ENCODE results near the gene RAB7A. TPM values are rescaled to one million over a fixed set of nuclear protein-coding genes. Genes with fewer than 3 reads are reported as not detected.

The RAB7A gene
- total RNA-seq, 2 experiments from 2014 or later: 222 to 228 TPM

DNA sequence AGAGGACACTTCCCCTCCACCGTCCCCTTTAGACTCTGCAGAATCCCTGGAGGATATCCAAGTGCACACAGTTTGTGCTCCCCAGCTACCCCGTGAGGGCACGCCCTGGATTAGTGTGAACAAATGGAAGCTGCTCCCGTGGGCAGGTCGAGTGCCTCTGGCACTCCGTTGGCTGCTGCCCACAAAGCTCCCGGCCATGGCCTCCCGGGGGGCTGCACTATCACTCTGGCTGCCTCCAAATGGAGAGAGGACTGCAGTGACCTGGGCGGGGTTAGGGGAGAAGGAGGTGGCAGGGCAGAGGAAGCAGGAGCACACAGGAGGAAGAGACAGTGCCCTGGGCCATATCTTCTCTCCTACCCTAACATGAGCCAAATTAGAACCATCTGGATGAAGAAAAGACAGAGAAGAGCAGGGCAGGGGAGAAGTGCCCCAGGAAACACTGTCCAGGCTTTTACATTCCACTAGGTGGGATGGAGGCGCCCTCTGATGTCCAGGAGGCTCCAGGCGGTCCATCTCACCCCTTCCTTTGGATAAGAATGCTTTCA is 124.0 kb downstream of the RAB7A start:
- H3K4me3 Mint-ChIP-seq: no peak overlapping the region
- H3K9me3 Mint-ChIP-seq: peaks cover 12% of the 10 kb centered on the region
- intact Hi-C loops (cut with micrococcal nuclease): no loop called here
- no peak overlapping the region for H3K27ac Mint-ChIP-seq
- peaks cover 7% of the 10 kb centered on the region for H3K36me3 Mint-ChIP-seq (ENCODE audit: low read depth)
- DNase-seq: peak; percentile 35
- H3K4me1 Mint-ChIP-seq (ENCODE audit: low read depth): peaks cover 17% of the 10 kb centered on the region
- CTCF ChIA-PET: interaction anchor here (1.0 kb wide), 1 partner anchor 18 kb away, joined by 3 read pairs; no protein-coding TSS in a partner anchor
- H3K27me3 Mint-ChIP-seq (ENCODE audit: low read depth): no peaks in the 10 kb centered on the region

DNA sequence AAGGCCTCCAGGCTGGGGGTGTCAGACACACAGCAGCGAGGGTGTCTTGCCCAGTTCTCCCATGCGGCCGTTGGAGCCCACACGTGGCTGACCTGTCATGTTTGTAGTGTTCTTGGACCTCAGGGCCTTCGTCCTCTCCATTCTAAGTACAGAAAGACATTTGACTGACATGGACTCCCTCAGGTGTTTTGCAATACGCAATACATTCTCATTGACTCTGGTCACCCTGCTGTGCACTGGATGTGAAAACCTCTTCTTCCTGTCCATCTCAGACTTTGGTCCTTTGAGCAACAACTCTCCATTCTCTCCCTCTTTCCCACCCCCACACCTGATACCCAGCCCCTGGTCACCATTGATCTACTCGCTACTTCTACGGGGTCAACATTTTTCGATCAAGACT is 124.6 kb downstream of the RAB7A start:
- intact Hi-C loops (cut with micrococcal nuclease): no loop called here
- H3K27me3 Mint-ChIP-seq (ENCODE audit: low read depth): no peaks in the 10 kb centered on the region
- H3K36me3 Mint-ChIP-seq (ENCODE audit: low read depth): peaks cover 7% of the 10 kb centered on the region
- CTCF ChIA-PET: interaction anchor here (1.0 kb wide), 1 partner anchor 17 kb away, joined by 3 read pairs; no protein-coding TSS in a partner anchor
- DNase-seq: no peak
- peaks cover 16% of the 10 kb centered on the region for H3K9me3 Mint-ChIP-seq
- peaks cover 12% of the 10 kb centered on the region for H3K4me1 Mint-ChIP-seq (ENCODE audit: low read depth)
- H3K4me3 Mint-ChIP-seq: no peak overlapping the region
- H3K27ac Mint-ChIP-seq: no peak overlapping the region

DNA sequence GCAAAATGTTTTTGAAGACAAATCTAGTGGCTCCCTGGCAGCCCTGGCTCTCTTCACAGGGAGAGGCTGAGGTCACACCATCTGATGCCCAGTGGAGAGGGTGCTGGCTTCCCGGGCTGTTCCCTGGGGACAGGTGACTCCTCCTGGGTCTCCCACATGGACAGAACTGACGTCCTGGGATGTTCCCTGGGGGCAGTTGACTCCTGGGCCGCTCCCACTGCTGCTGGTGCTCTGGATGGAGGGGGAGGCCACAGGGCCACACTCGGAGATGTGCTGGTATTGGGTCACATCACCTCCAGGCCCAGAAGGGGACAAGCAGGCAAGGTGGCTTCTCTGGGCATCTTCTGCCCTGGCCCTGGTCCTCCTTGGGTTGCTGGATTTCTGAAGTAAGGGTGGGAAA is 125.6 kb downstream of the RAB7A start:
- Mint-ChIP-seq H3K4me3 (no peak overlapping the region), H3K36me3 (ENCODE audit: low read depth) (peaks cover 9% of the 10 kb centered on the region), H3K27me3 (ENCODE audit: low read depth) (no peaks in the 10 kb centered on the region), H3K27ac (no peak overlapping the region), H3K9me3 (peaks cover 16% of the 10 kb centered on the region), H3K4me1 (ENCODE audit: low read depth) (peaks cover 5% of the 10 kb centered on the region)
- CTCF ChIA-PET: interaction anchor here (1.3 kb wide), 1 partner anchor 83 kb away, joined by 5 read pairs; no protein-coding TSS in a partner anchor
- DNase-seq: no peak
- intact Hi-C loops (cut with micrococcal nuclease): no loop called here

DNA sequence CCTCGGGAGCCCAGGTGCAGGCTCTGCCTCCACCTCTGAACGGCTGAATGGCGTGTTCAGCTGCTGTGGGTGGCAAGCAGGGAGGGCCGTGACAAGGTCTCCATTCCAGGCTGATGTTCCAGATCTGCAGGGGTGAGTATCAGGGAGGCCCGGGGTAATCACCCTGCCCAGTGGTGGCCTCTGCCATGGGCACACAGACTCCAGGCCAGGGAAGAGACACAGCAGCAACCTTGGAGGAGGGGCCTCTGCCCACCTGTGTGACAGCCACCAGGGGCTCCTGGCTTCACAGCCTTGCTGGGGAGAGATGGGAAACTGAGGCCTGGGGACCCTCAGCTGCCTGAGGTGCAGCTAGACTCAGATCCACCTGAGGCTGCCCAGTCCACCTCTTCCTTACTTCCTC is 127.8 kb downstream of the RAB7A start:
- Mint-ChIP-seq H3K4me1 (ENCODE audit: low read depth) (no peaks in the 10 kb centered on the region), H3K36me3 (ENCODE audit: low read depth) (peaks cover 10% of the 10 kb centered on the region), H3K9me3 (peaks cover 30% of the 10 kb centered on the region), H3K4me3 (no peak overlapping the region), H3K27me3 (ENCODE audit: low read depth) (no peaks in the 10 kb centered on the region), H3K27ac (no peak overlapping the region)
- CTCF ChIA-PET: no interaction called here
- DNase-seq: no peak
- intact Hi-C loops (cut with micrococcal nuclease): no loop called here

DNA sequence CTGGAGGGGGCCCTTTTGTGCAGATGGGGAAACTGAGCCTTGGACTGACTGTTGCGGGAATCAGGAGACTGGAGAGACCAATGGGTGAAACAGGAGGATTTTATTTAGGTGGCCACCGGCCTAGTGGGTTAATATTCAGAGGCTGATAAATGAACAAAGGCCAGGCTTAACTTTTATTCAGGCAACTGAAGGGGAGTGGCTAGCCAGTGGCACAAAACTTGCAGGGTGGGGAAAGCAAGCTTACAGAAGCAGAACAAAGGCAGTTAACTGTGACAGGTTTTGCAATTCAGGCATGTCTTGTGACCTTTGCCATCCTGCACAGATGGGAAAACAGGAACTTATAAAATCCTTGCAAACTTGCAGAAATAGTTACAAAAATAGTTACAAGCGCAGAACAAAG is 128.5 kb downstream of the RAB7A start:
- peaks cover 36% of the 10 kb centered on the region for H3K9me3 Mint-ChIP-seq
- H3K4me3 Mint-ChIP-seq: no peak overlapping the region
- no peaks in the 10 kb centered on the region for H3K4me1 Mint-ChIP-seq (ENCODE audit: low read depth)
- no peak overlapping the region for H3K27ac Mint-ChIP-seq
- CTCF ChIA-PET: no interaction called here
- DNase-seq: no peak
- intact Hi-C loops (cut with micrococcal nuclease): no loop called here
- H3K36me3 Mint-ChIP-seq (ENCODE audit: low read depth): peaks cover 12% of the 10 kb centered on the region
- H3K27me3 Mint-ChIP-seq (ENCODE audit: low read depth): no peaks in the 10 kb centered on the region

DNA sequence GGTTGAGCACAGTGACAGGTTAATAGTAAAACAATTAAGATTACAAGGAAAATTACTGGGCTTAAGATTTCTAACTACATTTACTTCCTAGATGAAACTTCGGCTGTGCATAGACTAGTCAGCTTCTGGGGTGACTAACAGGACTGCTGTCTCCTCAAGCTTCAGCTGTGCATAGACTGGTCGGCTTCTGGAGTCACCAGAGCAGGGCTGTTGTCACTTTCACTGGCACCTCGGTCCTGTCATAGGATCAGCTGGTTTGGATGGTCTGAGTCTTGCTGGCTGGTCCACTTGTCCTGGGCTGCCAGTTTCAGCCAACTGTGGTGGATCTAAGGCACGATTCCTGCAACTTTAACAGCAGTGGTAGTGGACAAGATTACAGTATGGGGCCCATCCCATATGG is 129.6 kb downstream of the RAB7A start:
- Mint-ChIP-seq H3K36me3 (ENCODE audit: low read depth) (peaks cover 15% of the 10 kb centered on the region), H3K27me3 (ENCODE audit: low read depth) (no peaks in the 10 kb centered on the region), H3K4me1 (ENCODE audit: low read depth) (no peaks in the 10 kb centered on the region), H3K27ac (no peak overlapping the region), H3K9me3 (peaks cover 47% of the 10 kb centered on the region), H3K4me3 (no peak overlapping the region)
- CTCF ChIA-PET: no interaction called here
- intact Hi-C loops (cut with micrococcal nuclease): no loop called here
- no peak for DNase-seq

DNA sequence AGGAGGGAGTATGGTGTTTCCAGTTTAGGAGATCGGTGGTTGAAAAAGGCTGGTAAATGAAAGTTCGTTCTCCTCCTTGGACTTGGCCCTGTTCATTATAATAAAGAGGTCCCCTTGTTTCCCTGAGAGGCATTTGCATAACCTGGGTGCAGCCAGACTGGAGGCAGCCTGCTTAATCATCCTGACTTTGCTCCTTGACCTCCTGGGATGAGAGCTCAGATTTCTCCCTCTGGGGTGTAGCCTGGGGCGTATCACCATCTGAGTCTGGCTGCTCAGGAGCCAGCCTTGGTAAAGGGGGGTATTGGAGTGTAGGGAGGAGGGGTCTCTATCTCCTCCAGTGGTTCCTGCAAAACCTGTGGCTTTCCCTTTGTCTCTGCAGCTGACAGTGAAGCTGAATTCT is 132.2 kb downstream of the RAB7A start:
- intact Hi-C loops (cut with micrococcal nuclease): no loop called here
- H3K9me3 Mint-ChIP-seq: peaks cover 55% of the 10 kb centered on the region
- no peak overlapping the region for H3K4me3 Mint-ChIP-seq
- H3K27ac Mint-ChIP-seq: no peak overlapping the region
- CTCF ChIA-PET: no interaction called here
- no peak for DNase-seq
- peaks cover 19% of the 10 kb centered on the region for H3K36me3 Mint-ChIP-seq (ENCODE audit: low read depth)
- H3K4me1 Mint-ChIP-seq (ENCODE audit: low read depth): no peaks in the 10 kb centered on the region
- no peaks in the 10 kb centered on the region for H3K27me3 Mint-ChIP-seq (ENCODE audit: low read depth)

DNA sequence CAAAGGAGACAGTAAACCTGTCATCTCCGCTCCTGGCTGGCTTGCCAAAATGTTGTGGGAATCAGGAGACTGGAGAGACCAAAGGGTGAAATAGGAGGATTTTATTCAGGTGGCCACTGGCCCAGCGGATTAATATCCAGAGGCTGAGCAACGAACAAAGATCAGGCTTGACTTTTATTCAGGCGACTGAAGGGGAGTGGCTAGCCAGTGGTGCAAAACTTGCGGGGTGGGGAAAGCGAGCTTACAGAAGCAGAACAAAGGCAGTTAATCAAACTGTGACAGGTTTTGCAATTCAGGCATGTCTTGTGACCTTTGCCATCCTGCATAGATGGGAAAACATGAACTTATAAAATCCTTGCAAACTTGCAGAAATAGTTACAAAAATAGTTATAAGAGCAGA is 133.6 kb downstream of the RAB7A start:
- DNase-seq: no peak
- Mint-ChIP-seq H3K27ac (no peak overlapping the region), H3K36me3 (ENCODE audit: low read depth) (peaks cover 13% of the 10 kb centered on the region), H3K4me3 (no peak overlapping the region), H3K4me1 (ENCODE audit: low read depth) (no peaks in the 10 kb centered on the region), H3K9me3 (peaks cover 45% of the 10 kb centered on the region), H3K27me3 (ENCODE audit: low read depth) (no peaks in the 10 kb centered on the region)
- CTCF ChIA-PET: no interaction called here
- intact Hi-C loops (cut with micrococcal nuclease): no loop called here

DNA sequence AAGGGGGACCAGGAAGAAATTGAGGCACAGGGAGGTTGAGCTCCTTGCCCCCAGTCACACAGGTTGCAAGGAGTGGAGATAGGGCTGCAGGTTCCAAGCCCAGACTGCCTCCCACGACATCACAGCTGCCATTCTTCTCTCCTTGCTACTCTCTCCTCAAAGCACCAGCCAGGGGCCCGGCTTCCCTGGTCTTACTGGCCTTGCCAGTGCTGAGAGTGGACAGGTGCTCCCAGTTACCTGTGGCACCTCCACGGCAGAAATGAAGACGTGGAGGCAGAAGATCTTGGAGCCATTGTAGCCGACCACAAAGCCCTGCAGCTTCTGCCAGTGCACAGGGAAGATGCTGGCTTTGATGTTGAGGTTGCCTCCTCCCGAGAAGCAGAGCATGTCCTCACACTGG is 135.5 kb downstream of the RAB7A start:
- H3K9me3 Mint-ChIP-seq: peaks cover 39% of the 10 kb centered on the region
- no peak overlapping the region for H3K27ac Mint-ChIP-seq
- intact Hi-C loops (cut with micrococcal nuclease): no loop called here
- no peak for DNase-seq
- no peak overlapping the region for H3K4me3 Mint-ChIP-seq
- peaks cover 10% of the 10 kb centered on the region for H3K36me3 Mint-ChIP-seq (ENCODE audit: low read depth)
- no peaks in the 10 kb centered on the region for H3K4me1 Mint-ChIP-seq (ENCODE audit: low read depth)
- no peaks in the 10 kb centered on the region for H3K27me3 Mint-ChIP-seq (ENCODE audit: low read depth)
- CTCF ChIA-PET: no interaction called here

DNA sequence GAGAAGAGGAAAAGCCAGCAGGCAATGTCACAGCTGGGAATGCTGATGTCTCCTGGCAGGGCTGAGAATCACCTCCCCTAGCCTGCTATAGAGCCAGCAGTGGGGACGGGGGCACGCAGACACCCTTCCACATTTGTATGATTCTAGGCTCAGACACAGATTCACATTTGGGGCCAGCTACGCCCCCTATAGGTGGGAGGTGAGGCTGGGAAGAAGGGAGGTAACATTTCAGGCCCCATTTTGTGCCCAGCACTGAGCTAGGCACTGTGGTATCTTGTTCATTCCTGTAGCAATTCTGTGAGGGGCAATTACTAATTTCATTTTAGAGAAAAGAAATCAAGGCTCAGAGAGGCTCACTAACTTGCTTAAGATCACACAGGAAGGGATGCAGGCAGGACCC is 137.6 kb downstream of the RAB7A start:
- Mint-ChIP-seq H3K9me3 (peaks cover 28% of the 10 kb centered on the region), H3K36me3 (ENCODE audit: low read depth) (peaks cover 9% of the 10 kb centered on the region), H3K27me3 (ENCODE audit: low read depth) (no peaks in the 10 kb centered on the region), H3K4me1 (ENCODE audit: low read depth) (peaks cover 4% of the 10 kb centered on the region), H3K4me3 (no peak overlapping the region), H3K27ac (no peak overlapping the region)
- DNase-seq: peak; percentile 44
- CTCF ChIA-PET: interaction anchor here (0.6 to 1.5 kb wide), 5 partner anchors 12 to 292 kb away, joined by 3 to 6 read pairs (median 3); no protein-coding TSS in a partner anchor
- intact Hi-C loops (cut with micrococcal nuclease): no loop called here

Other genes starting within 250 kb of the RAB7A start
- under 1 TPM in 1 of 2 experiments, not detected in 1; 0.35 TPM for gene GATA2, start 233.0 kb upstream of the RAB7A start, total RNA-seq
- gene RPN1, start 75.4 kb upstream of the RAB7A start, total RNA-seq: 100 to 1,000 TPM; 124 to 129 TPM
- gene ACAD9, start 153.4 kb downstream of the RAB7A start, total RNA-seq: 10 to 100 TPM; 37.0 to 40.6 TPM

Data from activated naive CD4-positive, alpha-beta T cell treated with anti-CD3 and anti-CD28 coated beads for 36 hours (primary cell).